GM23248 (cell line): ENCODE measurements around the gene UBE2N.

ENCODE experiments used
- EZH2 ChIP-seq: fragments of 200-600 bp; sonication (generic); IDR thresholded peaks from 2 replicates; pipeline ENCODE4 v1.6.1; 2018; ENCODE audit warnings: antibody characterized with exemption, mild to moderate bottlenecking; ENCODE audit not compliant: insufficient read depth, poor library complexity, severe bottlenecking
- EZH2phosphoT487 ChIP-seq: fragments of 200-600 bp; sonication (generic); IDR thresholded peaks from 2 replicates; pipeline ENCODE4 v1.6.1; 2018; ENCODE audit warnings: antibody characterized with exemption, moderate library complexity, mild to moderate bottlenecking, low read depth; ENCODE audit not compliant: insufficient read depth

- no peak for TF ChIP-seq EZH2
- TF ChIP-seq EZH2phosphoT487 = no peak
These were observed 22.2 kb downstream of the UBE2N start for GRCh38 chr12:93419388-93420034.
